Naive thymus-derived CD4-positive, alpha-beta T cell (primary cell): ENCODE results near the gene GPC3. TPM values are rescaled to one million over a fixed set of nuclear protein-coding genes. Genes with fewer than 3 reads are reported as not detected.
"Not testable (repeated sequence)": the region's sequence is repeated elsewhere in the genome, so short reads cannot be mapped to it uniquely, and the experiment has no call there.

Experiments used
- ATAC-seq: fragments of 150-1000 bp; cut with Tn5 transposase; 2 replicates; pipeline ENCODE4 v1.10.0; 2021; ENCODE audit warnings: mild to moderate bottlenecking, moderate library complexity
- CTCF ChIA-PET: fragments of 350-600 bp; sonication (Branson Sonifier 250); formaldehyde crosslinking; loops from one replicate; lab custom pipeline; 2021; ENCODE audit warnings: antibody characterized with exemption; lab: Charles Lee
- POLR2A ChIA-PET: fragments of 350-600 bp; sonication (Branson Sonifier 250); formaldehyde crosslinking; loops from one replicate; lab custom pipeline; 2021; ENCODE audit warnings: antibody characterized with exemption, inconsistent platforms; lab: Charles Lee
- DNase-seq, 9 donors: peaks; one replicate each; pipeline versions ENCODE4 v3.0.0 to v3.0.0-alpha.2; 2020 to 2022; ENCODE audit warnings: mixed read lengths in 1 of 9
- H3K27ac ChIP-seq: one replicate; pipeline ENCODE4 v1.7.0; 2013; ENCODE audit warnings: mild to moderate bottlenecking, low read depth, low read length, moderate library complexity
- H3K27me3 ChIP-seq, 2 donors: one replicate each; pipeline ENCODE4 v1.7.0; 2013; ENCODE audit warnings: low read length in 2 of 2, mild to moderate bottlenecking in 2 of 2, moderate library complexity in 2 of 2; ENCODE audit not compliant: control insufficient read depth in 2 of 2, insufficient read depth in 2 of 2
- H3K36me3 ChIP-seq, 3 experiments: 1 replicate in 2 of 3; 2 replicates in 1 of 3; pipeline ENCODE4 v1.7.0; 2013; ENCODE audit warnings: low read length in 3 of 3, mild to moderate bottlenecking in 3 of 3, moderate library complexity in 1 of 3; ENCODE audit not compliant: insufficient read depth in 3 of 3, control insufficient read depth in 2 of 3
- H3K4me1 ChIP-seq, 2 donors: one replicate each; pipeline ENCODE4 v1.7.0; 2013; ENCODE audit warnings: low read length in 2 of 2, mild to moderate bottlenecking in 2 of 2, moderate library complexity in 1 of 2; ENCODE audit not compliant: control insufficient read depth in 2 of 2, insufficient read depth in 2 of 2
- H3K4me3 ChIP-seq: 2 replicates; pipeline ENCODE4 v1.7.0; 2013; ENCODE audit warnings: mild to moderate bottlenecking, low read length
- H3K9me3 ChIP-seq, 3 experiments: 1 replicate in 2 of 3; 2 replicates in 1 of 3; pipeline ENCODE4 v1.7.0; 2013; ENCODE audit warnings: low read length in 3 of 3; ENCODE audit not compliant: control insufficient read depth in 2 of 3
- H3K27ac Mint-ChIP-seq, 9 donors: one replicate each; pipeline ENCODE4 v1.8.0; 2020 to 2022; ENCODE audit warnings: mixed read lengths in 9 of 9, mild to moderate bottlenecking in 8 of 9, moderate library complexity in 5 of 9, inconsistent platforms in 2 of 9
- H3K27me3 Mint-ChIP-seq, 5 donors: one replicate each; pipeline ENCODE4 v1.8.0; 2021 to 2022; ENCODE audit warnings: mixed read lengths in 5 of 5, mild to moderate bottlenecking in 1 of 5
- H3K36me3 Mint-ChIP-seq, 5 donors: one replicate each; pipeline ENCODE4 v1.8.0; 2020 to 2022; ENCODE audit warnings: mixed read lengths in 5 of 5, mild to moderate bottlenecking in 3 of 5, inconsistent platforms in 1 of 5
- H3K4me1 Mint-ChIP-seq, 7 donors: one replicate each; pipeline ENCODE4 v1.8.0; 2020 to 2022; ENCODE audit warnings: mixed read lengths in 7 of 7, mild to moderate bottlenecking in 3 of 7, inconsistent platforms in 1 of 7
- H3K4me3 Mint-ChIP-seq, 10 donors: one replicate each; pipeline ENCODE4 v1.8.0; 2020 to 2022; ENCODE audit warnings: mild to moderate bottlenecking in 10 of 10, mixed read lengths in 10 of 10, moderate library complexity in 6 of 10, inconsistent platforms in 2 of 10
- H3K9me3 Mint-ChIP-seq, 11 donors: one replicate each; pipeline ENCODE4 v1.8.0; 2020 to 2022; ENCODE audit warnings: mixed read lengths in 11 of 11, mild to moderate bottlenecking in 4 of 11, inconsistent platforms in 1 of 11, moderate library complexity in 1 of 11
- intact Hi-C, 2 donors: fragments of 100-400 bp; cut with micrococcal nuclease; formaldehyde crosslinking; loops; one replicate each; pipeline ENCODE4 v1.15.1; 2023
- polyA plus RNA-seq, 2 donors: library from polyadenylated mRNA; unstranded; fragments of 300-500 nt; fragmentation: Illumina TruSeq; gene quantifications; one replicate each; pipeline ENCODE4 v1.2.3, GENCODE V29; 2021
- total RNA-seq, 6 experiments: library from RNA in 5 of 6; stranded (reverse) in 5 of 6; gene quantifications; 1 replicate in 5 of 6; 2 replicates in 1 of 6; pipeline ENCODE4 v1.2.3 and lab custom pipeline; 2021 to 2026

Gene GPC3
- total and polyA plus RNA-seq, 7 experiments from 2014 or later: 0.24 to 6.0 (median 0.65) TPM

DNA sequence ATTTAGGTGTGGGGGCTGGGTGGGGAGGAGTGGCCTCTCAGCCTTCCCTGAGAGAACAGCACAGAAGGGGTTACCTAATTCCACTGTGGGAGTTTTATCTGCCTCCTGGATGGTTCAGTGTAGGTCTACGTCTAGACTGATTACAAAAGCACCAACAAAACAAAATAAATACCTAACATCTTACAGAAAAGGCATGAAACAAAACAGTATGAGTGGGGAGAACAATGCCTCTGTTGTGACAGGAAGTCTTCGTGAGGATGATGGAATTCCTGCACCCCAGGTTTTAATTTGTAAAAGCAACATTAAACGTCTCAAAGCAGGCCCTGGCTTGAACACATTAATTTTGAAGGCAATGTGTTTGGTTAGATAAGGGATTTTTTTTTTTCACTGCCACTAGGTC is 458.0 kb downstream of the GPC3 start:
- Mint-ChIP-seq H3K9me3 (no peaks in the 10 kb centered on the region), H3K4me1 (no peaks in the 10 kb centered on the region), H3K36me3 (no peaks in the 10 kb centered on the region), H3K27ac (no peak overlapping the region), H3K4me3 (no peak overlapping the region), H3K27me3 (no peaks in the 10 kb centered on the region)
- CTCF ChIA-PET: no interaction called here
- intact Hi-C loops: no loop called here
- H3K9me3 ChIP-seq: no peaks in the 10 kb centered on the region
- H3K4me1 ChIP-seq: no peaks in the 10 kb centered on the region
- no peak overlapping the region for H3K27ac ChIP-seq
- no peaks in the 10 kb centered on the region for H3K27me3 ChIP-seq
- POLR2A ChIA-PET: no interaction called here
- H3K4me3 ChIP-seq: no peak overlapping the region
- no peak for DNase-seq
- ATAC-seq: no peak
- H3K36me3 ChIP-seq: no peaks in the 10 kb centered on the region

- H3K4me3 Mint-ChIP-seq, DNase-seq, POLR2A ChIA-PET, H3K27me3 ChIP-seq, H3K36me3 ChIP-seq, ATAC-seq, H3K27ac ChIP-seq, H3K4me1 Mint-ChIP-seq, H3K9me3 ChIP-seq, H3K36me3 Mint-ChIP-seq, H3K4me3 ChIP-seq, intact Hi-C loops, CTCF ChIA-PET, H3K27me3 Mint-ChIP-seq, H3K27ac Mint-ChIP-seq, H3K4me1 ChIP-seq, H3K9me3 Mint-ChIP-seq: not testable (repeated sequence)
Measured at GRCh38 chrX:133526773-133527172, 458.6 kb downstream of the GPC3 start.

DNA sequence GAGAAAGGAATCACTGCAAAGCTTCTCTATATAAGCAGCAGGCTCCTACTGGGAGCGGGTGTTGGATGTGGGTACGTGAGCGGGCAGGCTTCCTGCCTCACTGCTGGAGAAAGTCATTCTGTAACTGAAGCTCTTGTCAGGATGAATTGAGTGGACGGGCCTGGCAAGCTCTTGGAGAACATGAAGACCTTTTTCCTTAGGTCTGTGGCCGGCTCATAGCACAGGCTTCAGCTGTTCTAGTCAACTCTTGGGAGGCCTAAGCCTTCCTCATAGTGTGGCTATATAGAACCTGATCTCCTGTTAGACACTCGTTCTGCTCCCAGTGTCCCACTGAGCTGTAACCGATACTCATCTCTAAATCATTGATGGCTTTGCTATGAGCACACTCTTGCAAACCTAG is 461.9 kb downstream of the GPC3 start:
- H3K9me3 ChIP-seq: no peaks in the 10 kb centered on the region
- no peaks in the 10 kb centered on the region for H3K9me3 Mint-ChIP-seq
- no peaks in the 10 kb centered on the region for H3K27me3 ChIP-seq
- no peaks in the 10 kb centered on the region for H3K4me1 ChIP-seq
- H3K27ac ChIP-seq: no peak overlapping the region
- ChIA-PET POLR2A (no interaction called here), CTCF (interaction anchor here (0.6 kb wide), 1 partner anchor 98 kb away, joined by 3 read pairs; no protein-coding TSS in a partner anchor)
- no peak for DNase-seq
- H3K27me3 Mint-ChIP-seq: no peaks in the 10 kb centered on the region
- H3K27ac Mint-ChIP-seq: no peak overlapping the region
- H3K36me3 Mint-ChIP-seq: no peaks in the 10 kb centered on the region
- no peaks in the 10 kb centered on the region for H3K36me3 ChIP-seq
- intact Hi-C loops: no loop called here
- no peak for ATAC-seq
- H3K4me1 Mint-ChIP-seq: no peaks in the 10 kb centered on the region
- H3K4me3 Mint-ChIP-seq: no peak overlapping the region
- no peak overlapping the region for H3K4me3 ChIP-seq

DNA sequence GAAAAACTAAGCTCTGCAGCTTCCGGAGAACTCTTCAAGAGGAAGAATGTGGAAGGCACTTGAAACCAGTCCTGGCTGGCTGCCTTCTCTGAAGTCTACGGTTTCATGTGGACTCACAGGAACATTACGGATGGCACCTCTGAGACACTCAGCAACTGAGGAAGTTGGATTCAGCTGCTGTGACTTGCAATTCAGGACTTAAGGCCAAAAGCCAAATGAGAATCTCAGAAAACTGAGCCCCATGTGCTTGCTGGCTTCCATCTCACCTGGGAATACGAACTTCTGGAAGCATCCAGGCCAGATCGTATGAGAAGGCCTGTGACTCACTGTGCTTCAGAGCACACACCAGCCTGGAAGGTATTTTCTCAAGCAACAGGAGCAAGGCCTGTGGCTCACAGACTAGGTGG is 462.3 kb downstream of the GPC3 start:
- Histone ChIP-seq H3K9me3 (no peaks in the 10 kb centered on the region), H3K4me3 (no peak overlapping the region), H3K36me3 (no peaks in the 10 kb centered on the region), H3K27ac (no peak overlapping the region), H3K27me3 (no peaks in the 10 kb centered on the region), H3K4me1 (no peaks in the 10 kb centered on the region)
- ChIA-PET CTCF (interaction anchor here (0.6 kb wide), 1 partner anchor 97 kb away, joined by 3 read pairs; no protein-coding TSS in a partner anchor), POLR2A (no interaction called here)
- H3K4me1 Mint-ChIP-seq: no peaks in the 10 kb centered on the region
- DNase-seq (no peak), ATAC-seq (no peak)
- H3K27ac Mint-ChIP-seq: no peak overlapping the region
- no peak overlapping the region for H3K4me3 Mint-ChIP-seq
- no peaks in the 10 kb centered on the region for H3K36me3 Mint-ChIP-seq
- H3K9me3 Mint-ChIP-seq: no peaks in the 10 kb centered on the region
- no peaks in the 10 kb centered on the region for H3K27me3 Mint-ChIP-seq
- intact Hi-C loops: no loop called here

- H3K27me3 Mint-ChIP-seq: no peaks in the 10 kb centered on the region
- Histone ChIP-seq H3K36me3 (no peaks in the 10 kb centered on the region), H3K4me3 (no peak overlapping the region), H3K27me3 (no peaks in the 10 kb centered on the region), H3K9me3 (no peaks in the 10 kb centered on the region), H3K27ac (no peak overlapping the region), H3K4me1 (no peaks in the 10 kb centered on the region)
- no peaks in the 10 kb centered on the region for H3K9me3 Mint-ChIP-seq
- no peaks in the 10 kb centered on the region for H3K36me3 Mint-ChIP-seq
- H3K4me1 Mint-ChIP-seq: peaks cover 0 to 2% (median 0%) of the 10 kb centered on the region in 7 donors
- no peak overlapping the region for H3K4me3 Mint-ChIP-seq
- no peak for DNase-seq
- no peak overlapping the region for H3K27ac Mint-ChIP-seq
- ChIA-PET CTCF (no interaction called here), POLR2A (no interaction called here)
- no peak for ATAC-seq
- intact Hi-C loops: no loop called here
Measured at GRCh38 chrX:133516686-133517085, 468.7 kb downstream of the GPC3 start.

GRCh38 chrX:133514486-133514885 is 470.9 kb downstream of the GPC3 start:
- no peaks in the 10 kb centered on the region for H3K27me3 Mint-ChIP-seq
- intact Hi-C loops: no loop called here
- no peak for ATAC-seq
- H3K4me1 Mint-ChIP-seq: peaks cover 0 to 2% (median 0%) of the 10 kb centered on the region in 7 donors
- no peaks in the 10 kb centered on the region for H3K36me3 Mint-ChIP-seq
- no peaks in the 10 kb centered on the region for H3K27me3 ChIP-seq
- no peak for DNase-seq
- H3K9me3 ChIP-seq: no peaks in the 10 kb centered on the region
- CTCF ChIA-PET: no interaction called here
- H3K4me3 ChIP-seq: no peak overlapping the region
- H3K27ac Mint-ChIP-seq: no peak overlapping the region
- POLR2A ChIA-PET: no interaction called here
- H3K9me3 Mint-ChIP-seq: no peaks in the 10 kb centered on the region
- no peaks in the 10 kb centered on the region for H3K4me1 ChIP-seq
- H3K36me3 ChIP-seq: no peaks in the 10 kb centered on the region
- no peak overlapping the region for H3K27ac ChIP-seq
- H3K4me3 Mint-ChIP-seq: no peak overlapping the region

DNA sequence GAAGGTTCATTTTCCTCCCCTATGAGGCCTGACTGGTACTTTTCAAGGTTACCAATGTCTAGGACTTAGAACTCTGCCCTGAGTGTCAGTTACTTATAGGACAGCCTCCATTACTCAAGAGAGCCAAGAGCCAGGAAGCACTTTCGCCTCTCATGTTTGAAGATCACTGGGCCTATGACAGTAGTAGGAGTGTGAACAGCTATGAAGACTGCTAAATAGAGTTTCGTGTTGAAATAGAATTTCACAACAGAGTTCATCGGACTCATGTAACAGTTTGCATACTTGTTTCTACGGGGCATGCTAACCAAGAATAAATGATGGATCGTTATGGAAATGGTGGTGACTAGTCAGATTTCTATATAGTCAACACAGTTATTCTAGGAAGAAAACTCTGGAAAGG is 472.3 kb downstream of the GPC3 start:
- no peaks in the 10 kb centered on the region for H3K27me3 ChIP-seq
- Mint-ChIP-seq H3K27ac (no peak overlapping the region), H3K4me3 (no peak overlapping the region), H3K4me1 (peaks cover 0 to 2% (median 0%) of the 10 kb centered on the region in 7 donors), H3K36me3 (no peaks in the 10 kb centered on the region), H3K9me3 (no peaks in the 10 kb centered on the region), H3K27me3 (no peaks in the 10 kb centered on the region)
- H3K4me3 ChIP-seq: no peak overlapping the region
- no peaks in the 10 kb centered on the region for H3K4me1 ChIP-seq
- H3K9me3 ChIP-seq: no peaks in the 10 kb centered on the region
- H3K27ac ChIP-seq: no peak overlapping the region
- intact Hi-C loops: no loop called here
- no peaks in the 10 kb centered on the region for H3K36me3 ChIP-seq
- CTCF ChIA-PET: no interaction called here
- no peak for DNase-seq
- POLR2A ChIA-PET: no interaction called here
- no peak for ATAC-seq
